IMR-90 (cell line): ENCODE results near the gene SHROOM3.
A peak's percentile ranks its signal among the peaks of the same experiment; 100 is the strongest.

ENCODE experiments used
- BHLHE40 ChIP-seq: fragments of 150-350 bp; IDR thresholded peaks from 2 replicates; pipeline ENCODE4 v1.6.1; 2016; ENCODE audit warnings: mild to moderate bottlenecking, low read depth, low read length
- CEBPB ChIP-seq: IDR thresholded peaks from 2 replicates; pipeline ENCODE4 v1.6.1; 2012; ENCODE audit warnings: low read depth, low read length, improper control_type of control experiment
- CHD1 ChIP-seq: IDR thresholded peaks from 2 replicates; pipeline ENCODE4 v1.6.1; 2012; ENCODE audit warnings: low read depth, low read length, improper control_type of control experiment
- CTCF ChIP-seq: conservative IDR thresholded peaks from 2 replicates; pipeline ENCODE4 v1.5.1; 2012; ENCODE audit warnings: mild to moderate bottlenecking, low read depth, low read length, improper control_type of control experiment
- MAFK ChIP-seq: IDR thresholded peaks from 2 replicates; pipeline ENCODE4 v1.6.1; 2012; ENCODE audit warnings: low read depth, low read length, improper control_type of control experiment
- MAZ ChIP-seq: IDR thresholded peaks from 2 replicates; pipeline ENCODE4 v1.6.1; 2012; ENCODE audit warnings: low read depth, mild to moderate bottlenecking, low read length, improper control_type of control experiment, moderate library complexity, borderline replicate concordance
- POLR2A ChIP-seq: IDR thresholded peaks from 2 replicates; pipeline ENCODE4 v1.6.1; 2012; ENCODE audit warnings: mild to moderate bottlenecking, low read depth, low read length
- TF ChIP-seq, protein P1 (sequence below): fragments of 150-350 bp; IDR thresholded peaks from 2 replicates; pipeline ENCODE4 v1.6.1; 2016; ENCODE audit warnings: low read depth, mild to moderate bottlenecking, low read length, moderate library complexity, borderline replicate concordance

DNA sequence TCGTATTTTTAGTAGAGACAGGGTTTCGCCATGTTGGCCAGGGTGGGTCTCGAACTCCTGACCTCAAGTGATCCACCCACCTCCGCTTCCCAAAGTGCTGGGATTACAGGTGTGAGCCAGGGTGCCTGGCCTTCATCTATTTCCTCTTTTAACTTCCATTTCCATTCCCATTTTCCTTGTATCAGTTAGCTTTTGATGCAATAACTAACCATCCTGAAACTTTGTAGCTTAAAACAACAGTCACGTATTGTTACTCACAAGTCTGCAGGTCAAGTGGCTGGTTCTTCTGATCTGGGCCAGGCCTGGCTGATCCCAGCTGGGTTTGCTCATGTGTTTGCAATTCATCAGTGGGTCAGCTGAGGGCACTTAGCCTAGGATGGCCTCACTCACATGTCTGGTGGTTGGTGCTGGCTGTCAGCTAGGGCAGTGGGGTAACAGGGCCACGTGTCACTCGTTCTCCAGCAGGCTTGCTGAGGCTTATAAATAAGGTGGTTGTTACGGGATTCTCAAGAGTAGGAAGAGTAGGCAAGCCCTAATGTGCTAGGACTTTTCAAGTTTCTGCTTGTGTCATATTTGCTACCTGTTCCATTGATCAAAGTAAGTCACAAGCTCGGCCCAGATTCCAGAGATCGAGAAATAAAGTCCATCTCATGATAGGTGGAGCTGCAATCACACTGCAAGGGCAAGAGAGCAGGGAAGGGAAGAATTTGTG lies 374.7 kb downstream of the SHROOM3 start:
- TF ChIP-seq POLR2A (no peak), CTCF (no peak), MAFK (no peak), CHD1 (no peak), MAZ (no peak), CEBPB (no peak), BHLHE40 (peak; percentile 11; the same call in 1 of the 2 replicates)
- TF ChIP-seq, protein P1, sequence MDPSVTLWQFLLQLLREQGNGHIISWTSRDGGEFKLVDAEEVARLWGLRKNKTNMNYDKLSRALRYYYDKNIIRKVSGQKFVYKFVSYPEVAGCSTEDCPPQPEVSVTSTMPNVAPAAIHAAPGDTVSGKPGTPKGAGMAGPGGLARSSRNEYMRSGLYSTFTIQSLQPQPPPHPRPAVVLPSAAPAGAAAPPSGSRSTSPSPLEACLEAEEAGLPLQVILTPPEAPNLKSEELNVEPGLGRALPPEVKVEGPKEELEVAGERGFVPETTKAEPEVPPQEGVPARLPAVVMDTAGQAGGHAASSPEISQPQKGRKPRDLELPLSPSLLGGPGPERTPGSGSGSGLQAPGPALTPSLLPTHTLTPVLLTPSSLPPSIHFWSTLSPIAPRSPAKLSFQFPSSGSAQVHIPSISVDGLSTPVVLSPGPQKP: no peak
